ENCODE data around the gene S100A11. TPM values are rescaled to one million over a fixed set of nuclear protein-coding genes. Genes with fewer than 3 reads are reported as not detected.
A peak's percentile ranks its signal among the peaks of the same experiment; 100 is the strongest.
"Not testable (repeated sequence)": the region's sequence is repeated elsewhere in the genome, so short reads cannot be mapped to it uniquely, and the experiment has no call there.

The S100A11 gene
- 517 and 658 TPM in 2 replicates for total RNA-seq (2014; rRNA removed; shearing (Covaris generic))

GRCh38 chr1:152036267-152037216, at the start of gene S100A11:
S100A11 (minus strand) TSS chr1:152037004; CDS start chr1:152036915, 89 bp downstream.
- peak; percentile 89 for DNase-seq (ENCODE audit: low spot score)

DNA sequence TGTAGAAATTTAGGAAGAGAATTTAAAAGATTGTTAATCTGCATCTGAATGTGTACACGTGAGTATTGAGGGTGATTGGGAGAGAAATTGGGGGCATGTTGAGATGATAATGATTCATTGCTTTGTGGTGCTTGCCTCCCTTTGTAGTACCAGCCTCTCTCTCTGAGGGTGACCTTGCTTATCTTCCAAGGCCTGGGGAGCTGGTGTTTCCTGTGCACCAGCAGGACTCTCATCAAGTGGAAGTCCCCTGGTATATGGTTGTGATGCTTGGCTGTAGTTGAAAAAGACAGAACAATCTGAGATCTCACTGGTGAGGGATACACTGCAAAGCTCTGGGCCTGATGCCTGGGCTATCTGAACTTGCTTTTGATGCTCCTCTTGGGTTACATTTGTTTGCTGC, 48.0 kb upstream of the S100A11 start:
- DNase-seq (ENCODE audit: low spot score): no peak

DNA sequence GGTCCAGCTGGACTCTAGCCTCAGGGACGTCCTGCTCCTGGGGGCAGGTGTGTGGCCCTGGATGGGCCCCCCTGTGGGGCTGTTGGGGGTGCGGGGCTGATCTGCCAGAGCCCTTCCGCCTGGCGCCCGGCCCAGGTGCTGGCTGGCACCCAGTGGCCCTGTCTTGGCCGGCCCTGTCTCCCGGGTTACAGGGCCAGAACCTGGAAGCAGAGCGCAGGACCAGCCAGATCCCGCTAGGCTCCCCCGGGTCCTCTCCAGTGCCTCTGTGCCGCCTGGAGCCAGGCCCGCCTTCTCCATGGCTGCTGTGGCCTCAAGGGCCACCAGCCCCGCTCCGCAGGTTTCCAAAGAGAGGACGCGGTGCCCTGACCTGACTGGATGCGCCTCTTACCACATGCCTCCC, 44.2 kb upstream of the S100A11 start:
- DNase-seq (ENCODE audit: low spot score): not testable (repeated sequence)

- DNase-seq (ENCODE audit: low spot score): not testable (repeated sequence)
These were observed 43.7 kb upstream of the S100A11 start for GRCh38 chr1:152080494-152080893.

GRCh38 chr1:152078831-152079441, 42.1 kb upstream of the S100A11 start:
- DNase-seq (ENCODE audit: low spot score): no peak

DNA sequence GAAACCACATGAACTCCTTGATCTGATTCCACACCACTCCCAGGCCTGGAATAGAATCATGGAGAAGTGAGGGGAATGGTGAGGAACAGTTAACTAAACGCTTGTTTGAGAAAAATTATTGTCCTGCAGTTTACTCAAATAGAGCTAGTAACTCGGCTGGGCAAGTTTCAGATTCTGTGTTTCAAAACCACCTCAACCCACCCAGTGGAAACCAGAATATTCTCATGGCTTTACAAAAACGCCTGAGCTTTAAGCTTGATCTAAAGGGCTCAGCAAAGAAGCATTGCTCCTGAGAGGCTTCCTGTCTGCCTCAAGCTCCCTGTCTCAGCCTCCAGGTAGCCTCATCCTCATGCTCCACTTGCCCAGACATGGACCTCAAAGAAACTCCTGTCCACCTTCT, 35.5 kb upstream of the S100A11 start:
- DNase-seq (ENCODE audit: low spot score): no peak

- DNase-seq (ENCODE audit: low spot score): no peak
These were observed 34.3 kb upstream of the S100A11 start for GRCh38 chr1:152071123-152071522.

- no peak for DNase-seq (ENCODE audit: low spot score)
These were observed 31.1 kb upstream of the S100A11 start for GRCh38 chr1:152067929-152068328.

- no peak for DNase-seq (ENCODE audit: low spot score)
These were observed 30.3 kb upstream of the S100A11 start for GRCh38 chr1:152067150-152067549.

- no peak for DNase-seq (ENCODE audit: low spot score)
These were observed 25.1 kb upstream of the S100A11 start for GRCh38 chr1:152061952-152062351.

GRCh38 chr1:152053375-152053774, 16.6 kb upstream of the S100A11 start:
- no peak for DNase-seq (ENCODE audit: low spot score)

DNA sequence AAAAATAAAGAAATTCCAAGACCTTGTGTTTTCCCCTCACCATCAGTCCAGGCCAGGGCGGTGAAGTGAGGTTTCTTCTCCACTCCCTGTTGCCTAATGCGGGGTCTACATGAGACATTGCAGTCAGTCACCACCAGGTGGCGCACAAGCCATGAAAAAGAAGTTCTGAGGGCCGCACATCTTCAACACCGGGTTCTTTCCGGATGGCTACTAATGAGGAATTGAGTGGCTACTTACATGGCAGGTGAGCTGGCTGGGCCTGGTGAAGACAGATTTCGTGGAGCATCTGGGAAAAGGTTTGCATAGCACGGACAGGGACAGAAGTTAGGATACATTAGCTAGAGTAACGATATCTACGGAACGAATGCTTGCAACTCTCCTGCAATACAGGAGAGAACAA, 15.8 kb upstream of the S100A11 start:
- DNase-seq (ENCODE audit: low spot score): peak; percentile 77

DNA sequence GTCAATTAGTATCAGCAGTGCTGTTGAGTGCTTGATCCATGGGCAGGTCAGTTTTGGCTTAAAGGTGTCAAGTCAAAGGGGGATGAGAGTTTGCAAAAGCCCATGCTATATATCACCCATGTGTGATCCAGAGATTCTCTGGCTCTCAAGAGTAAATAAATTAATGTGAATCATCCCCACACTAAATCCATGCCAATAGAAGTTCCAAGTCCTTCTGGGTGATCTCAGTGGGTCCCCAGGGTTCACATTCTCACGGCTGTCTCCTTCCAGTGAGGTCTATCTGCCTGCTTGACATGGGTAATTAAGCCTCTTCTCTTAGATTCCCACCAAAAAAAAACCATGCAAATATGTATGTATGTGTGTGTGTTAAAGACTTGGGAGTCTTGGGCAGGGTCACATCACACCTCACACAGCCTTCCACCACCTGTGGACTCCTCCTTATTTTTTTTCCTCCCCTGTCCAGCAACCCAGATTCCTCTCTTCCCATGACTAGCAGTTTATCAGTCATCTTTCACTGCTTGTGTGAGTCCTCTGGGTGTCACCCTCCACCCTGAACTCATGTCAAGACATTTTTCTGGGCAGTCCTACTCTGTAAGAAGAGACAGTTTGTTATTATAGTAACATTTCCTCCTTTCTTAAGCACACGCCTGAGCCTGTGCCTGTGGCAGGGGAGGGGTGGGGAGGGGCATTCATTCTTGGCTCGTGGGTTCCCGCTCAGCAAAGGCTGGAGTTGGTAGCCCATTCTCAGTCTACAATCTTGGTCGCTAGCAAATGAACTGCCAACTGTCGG, 14.3 kb upstream of the S100A11 start:
- DNase-seq (ENCODE audit: low spot score): no peak

DNA sequence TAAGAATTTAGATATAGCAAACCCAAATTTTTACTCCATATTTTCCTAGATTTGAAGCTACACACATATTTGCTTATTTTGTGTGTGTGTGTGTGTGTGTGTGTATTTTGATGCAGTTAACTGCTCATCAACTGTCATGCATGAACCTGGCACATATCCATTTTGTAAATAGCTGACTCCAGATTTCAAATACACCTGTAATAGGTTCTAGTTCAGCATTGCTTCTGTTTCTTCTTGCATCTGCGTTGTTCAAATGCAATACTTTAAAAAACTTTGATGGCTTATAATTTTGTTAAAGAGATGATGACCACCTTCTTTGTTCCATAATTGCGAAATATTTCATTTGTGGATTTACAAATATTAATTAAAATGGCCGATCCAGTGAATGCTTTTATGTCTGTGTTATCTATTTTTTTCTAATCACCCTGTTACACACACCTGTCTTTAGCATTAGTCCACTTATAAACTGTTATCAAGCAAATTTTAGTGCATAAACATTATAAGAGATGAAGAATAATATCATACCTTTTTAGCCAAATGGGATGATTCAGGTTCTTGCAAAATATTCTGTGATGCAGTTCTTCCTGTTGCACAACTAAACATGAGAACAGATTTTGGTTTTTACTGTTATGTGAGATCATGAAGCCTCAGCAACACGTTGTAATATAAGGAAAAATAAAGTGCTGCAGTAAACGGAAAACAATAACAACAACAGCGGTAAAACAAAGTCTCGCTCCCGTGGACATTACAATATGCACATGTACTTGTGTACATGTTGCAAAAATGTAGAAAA, 12.7 kb upstream of the S100A11 start:
- DNase-seq (ENCODE audit: low spot score): no peak

- DNase-seq (ENCODE audit: low spot score): peak; percentile 97
These were observed 11.7 kb upstream of the S100A11 start for GRCh38 chr1:152048416-152049009.

- DNase-seq (ENCODE audit: low spot score): peak; percentile 100
These were observed 11.1 kb upstream of the S100A11 start for GRCh38 chr1:152047730-152048415.

- DNase-seq (ENCODE audit: low spot score): no peak
These were observed 10.6 kb upstream of the S100A11 start for GRCh38 chr1:152047413-152047729.

GRCh38 chr1:152044386-152044785, 7.6 kb upstream of the S100A11 start:
- no peak for DNase-seq (ENCODE audit: low spot score)

DNA sequence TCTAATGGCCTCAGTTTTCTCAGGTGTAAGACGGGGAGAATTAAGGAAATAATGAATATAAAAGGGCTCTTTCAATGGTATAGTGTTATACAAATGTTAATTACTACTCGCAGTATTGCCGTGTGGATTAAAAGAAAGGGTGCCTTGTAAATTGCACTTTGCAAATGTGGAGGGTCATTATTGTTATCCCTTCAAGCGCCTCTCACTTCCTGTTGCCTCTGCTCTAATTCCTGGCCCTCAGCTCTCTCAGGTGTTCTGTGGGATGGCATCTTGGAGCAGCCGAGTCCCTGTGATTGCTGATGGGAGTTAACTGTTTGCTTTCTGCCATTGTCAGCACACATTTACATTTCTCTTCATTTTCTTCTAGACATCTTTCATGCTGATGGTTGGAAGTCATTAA, 7.1 kb upstream of the S100A11 start:
- no peak for DNase-seq (ENCODE audit: low spot score)

- no peak for DNase-seq (ENCODE audit: low spot score)
These were observed 5.2 kb upstream of the S100A11 start for GRCh38 chr1:152042030-152042429.

DNA sequence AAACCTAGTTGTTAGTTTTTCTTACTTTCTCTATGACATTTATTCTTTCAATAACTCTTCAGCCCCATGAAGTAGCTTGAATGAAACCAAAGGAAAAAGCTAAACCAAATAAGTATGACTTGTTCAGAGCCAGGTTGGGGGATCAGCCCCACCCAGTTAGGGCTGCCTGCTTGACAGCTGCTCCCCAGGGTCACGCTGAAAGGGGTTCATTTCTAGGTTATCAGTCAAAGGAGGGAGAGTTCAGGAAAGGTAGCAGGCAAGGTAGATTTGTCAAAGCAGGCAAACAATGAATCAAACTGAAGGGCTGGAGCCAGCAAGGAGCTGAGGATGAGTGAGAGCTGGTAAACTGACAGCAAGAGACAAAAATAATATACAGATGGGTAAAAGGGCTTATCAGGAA, 3.1 kb upstream of the S100A11 start:
- DNase-seq (ENCODE audit: low spot score): no peak

Measured in A172 (cell line).